PFSK-1 (cell line): Measurements from ENCODE around the gene DDHD1.

ENCODE experiments used
- FOXP2 ChIP-seq: optimal IDR thresholded peaks from 2 replicates; pipeline ENCODE3; 2011; ENCODE audit warnings: borderline replicate concordance, control low read depth, inconsistent platforms; ENCODE audit not compliant: insufficient read depth; ENCODE audit errors: extremely low read length, extremely low read depth
- POLR2AphosphoS5 ChIP-seq: IDR thresholded peaks from 2 replicates; pipeline ENCODE4 v1.6.1; 2012; ENCODE audit warnings: low read depth, mild to moderate bottlenecking, control low read depth, low read length, moderate library complexity
- SIN3A ChIP-seq: IDR thresholded peaks from 2 replicates; pipeline ENCODE4 v1.6.1; 2012; ENCODE audit warnings: mild to moderate bottlenecking, low read length, moderate library complexity, borderline replicate concordance; ENCODE audit not compliant: insufficient read depth
- TAF1 ChIP-seq: IDR thresholded peaks from 2 replicates; pipeline ENCODE4 v1.6.1; 2012; ENCODE audit warnings: low read length, control low read depth, borderline replicate concordance; ENCODE audit not compliant: insufficient read depth
- TF ChIP-seq, protein P1 (sequence below), 2 experiments: IDR thresholded peaks; 2 replicates each; pipeline versions ENCODE4 v1.6.1 to v1.8.0; 2011 to 2012; ENCODE audit warnings: low read depth in 2 of 2, low read length in 2 of 2, control low read depth in 1 of 2, inconsistent platforms in 1 of 2, mild to moderate bottlenecking in 1 of 2, moderate library complexity in 1 of 2; ENCODE audit not compliant: insufficient read depth in 1 of 2

DNA sequence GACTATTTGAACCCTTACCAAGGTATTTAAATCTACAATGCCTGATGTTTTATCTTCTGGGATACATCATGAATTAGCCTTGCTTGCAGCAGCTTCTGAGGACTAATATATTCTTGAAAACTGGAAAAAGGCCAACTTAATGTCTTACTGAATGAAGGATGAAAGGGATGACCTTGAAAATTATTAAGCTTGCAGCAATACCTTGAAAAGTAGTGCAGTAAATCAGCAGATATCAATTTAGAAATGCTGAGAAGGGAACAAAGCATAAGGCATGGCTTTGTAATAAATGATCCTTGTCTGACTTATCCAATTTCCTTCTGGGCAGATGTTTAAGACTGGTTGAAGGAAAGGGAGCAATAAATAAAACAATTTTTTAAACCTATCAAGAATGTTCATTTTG, 165.0 kb downstream of the DDHD1 start:
- TF ChIP-seq, protein P1, sequence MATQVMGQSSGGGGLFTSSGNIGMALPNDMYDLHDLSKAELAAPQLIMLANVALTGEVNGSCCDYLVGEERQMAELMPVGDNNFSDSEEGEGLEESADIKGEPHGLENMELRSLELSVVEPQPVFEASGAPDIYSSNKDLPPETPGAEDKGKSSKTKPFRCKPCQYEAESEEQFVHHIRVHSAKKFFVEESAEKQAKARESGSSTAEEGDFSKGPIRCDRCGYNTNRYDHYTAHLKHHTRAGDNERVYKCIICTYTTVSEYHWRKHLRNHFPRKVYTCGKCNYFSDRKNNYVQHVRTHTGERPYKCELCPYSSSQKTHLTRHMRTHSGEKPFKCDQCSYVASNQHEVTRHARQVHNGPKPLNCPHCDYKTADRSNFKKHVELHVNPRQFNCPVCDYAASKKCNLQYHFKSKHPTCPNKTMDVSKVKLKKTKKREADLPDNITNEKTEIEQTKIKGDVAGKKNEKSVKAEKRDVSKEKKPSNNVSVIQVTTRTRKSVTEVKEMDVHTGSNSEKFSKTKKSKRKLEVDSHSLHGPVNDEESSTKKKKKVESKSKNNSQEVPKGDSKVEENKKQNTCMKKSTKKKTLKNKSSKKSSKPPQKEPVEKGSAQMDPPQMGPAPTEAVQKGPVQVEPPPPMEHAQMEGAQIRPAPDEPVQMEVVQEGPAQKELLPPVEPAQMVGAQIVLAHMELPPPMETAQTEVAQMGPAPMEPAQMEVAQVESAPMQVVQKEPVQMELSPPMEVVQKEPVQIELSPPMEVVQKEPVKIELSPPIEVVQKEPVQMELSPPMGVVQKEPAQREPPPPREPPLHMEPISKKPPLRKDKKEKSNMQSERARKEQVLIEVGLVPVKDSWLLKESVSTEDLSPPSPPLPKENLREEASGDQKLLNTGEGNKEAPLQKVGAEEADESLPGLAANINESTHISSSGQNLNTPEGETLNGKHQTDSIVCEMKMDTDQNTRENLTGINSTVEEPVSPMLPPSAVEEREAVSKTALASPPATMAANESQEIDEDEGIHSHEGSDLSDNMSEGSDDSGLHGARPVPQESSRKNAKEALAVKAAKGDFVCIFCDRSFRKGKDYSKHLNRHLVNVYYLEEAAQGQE (IDR thresholded peaks at IDR 0.05; ENCODE audit: insufficient read depth in 1 of 2, low read depth in 2 of 2, low read length in 2 of 2), result no peak
- TF ChIP-seq TAF1 (no peak), SIN3A (no peak), POLR2AphosphoS5 (no peak), FOXP2 (no peak)
